Measurements from ENCODE around the gene FBXW5.

- TF ChIP-seq CTCF (IDR thresholded peaks at IDR 0.05) (no peak), REST (IDR thresholded peaks at IDR 0.05; ENCODE audit: insufficient read depth in 1 of 2, low read depth in 2 of 2, low read length in 1 of 2) (no peak)
These were observed 10.8 kb upstream of the FBXW5 start for GRCh38 chr9:136955202-136955942.
